Hepatocyte (in vitro differentiated cells): ENCODE results near the gene MCAM. TPM values are rescaled to one million over a fixed set of nuclear protein-coding genes. Genes with fewer than 3 reads are reported as not detected.

Source experiments
- DNase-seq: peaks from one replicate; pipeline ENCODE4 v3.0.0-alpha.2; 2016; ENCODE audit warnings: low spot score
- H2AFZ ChIP-seq: fragments of 200-600 bp; sonication (generic); 2 replicates; pipeline ENCODE4 v1.6.0; 2016; ENCODE audit warnings: antibody characterized with exemption, mild to moderate bottlenecking
- H3K27ac ChIP-seq: fragments of 200-600 bp; sonication (generic); 2 replicates; pipeline ENCODE4 v1.5.1; 2016; ENCODE audit warnings: mild to moderate bottlenecking
- H3K27me3 ChIP-seq: fragments of 200-600 bp; sonication (generic); 2 replicates; pipeline ENCODE4 v1.6.1; 2016
- H3K36me3 ChIP-seq: fragments of 200-600 bp; sonication (generic); replicated peaks from 2 replicates; pipeline ENCODE4 v1.5.1; 2016; ENCODE audit warnings: low read depth; ENCODE audit not compliant: insufficient read depth
- H3K4me1 ChIP-seq: fragments of 200-600 bp; sonication (generic); 2 replicates; pipeline ENCODE4 v1.5.1; 2016; ENCODE audit warnings: mild to moderate bottlenecking, moderate library complexity; ENCODE audit not compliant: insufficient read depth
- H3K4me2 ChIP-seq: fragments of 200-600 bp; sonication (generic); 2 replicates; pipeline ENCODE4 v1.6.0; 2016
- H3K4me3 ChIP-seq: fragments of 200-600 bp; sonication (generic); 2 replicates; pipeline ENCODE4 v1.5.1; 2016; ENCODE audit warnings: mild to moderate bottlenecking
- H3K79me2 ChIP-seq: fragments of 200-600 bp; sonication (generic); 2 replicates; pipeline ENCODE4 v1.6.0; 2017; ENCODE audit warnings: mild to moderate bottlenecking
- H3K9me2 ChIP-seq: fragments of 200-600 bp; sonication (generic); replicated peaks from 2 replicates; pipeline ENCODE4 v1.6.0; 2017; ENCODE audit warnings: mild to moderate bottlenecking; ENCODE audit not compliant: insufficient read depth
- H3K9me3 ChIP-seq: fragments of 200-600 bp; sonication (generic); 2 replicates; pipeline ENCODE4 v1.5.1; 2016; ENCODE audit warnings: low read depth, mild to moderate bottlenecking
- H4K20me1 ChIP-seq: fragments of 200-600 bp; sonication (generic); 2 replicates; pipeline ENCODE4 v1.6.0; 2016; ENCODE audit warnings: mild to moderate bottlenecking; ENCODE audit not compliant: insufficient read depth, poor library complexity, severe bottlenecking
- CTCF ChIP-seq: fragments of 200-600 bp; sonication (generic); IDR thresholded peaks from 2 replicates; pipeline ENCODE4 v1.5.1; 2016; ENCODE audit warnings: antibody characterized with exemption, mild to moderate bottlenecking; ENCODE audit not compliant: poor library complexity
- EZH2 ChIP-seq: fragments of 200-600 bp; sonication (generic); IDR thresholded peaks from 2 replicates; pipeline ENCODE4 v1.6.1; 2016; ENCODE audit warnings: antibody characterized with exemption, mild to moderate bottlenecking, borderline replicate concordance
- EZH2phosphoT487 ChIP-seq: fragments of 200-600 bp; sonication (generic); IDR thresholded peaks from one replicate; pipeline ENCODE4 v1.6.1; 2018; ENCODE audit warnings: antibody characterized with exemption, mild to moderate bottlenecking, low read depth, moderate library complexity; ENCODE audit not compliant: unreplicated experiment, severe bottlenecking
- WGBS: methylation state at CpG from one replicate; pipeline ENCODE4 v1.1.6; 2016; ENCODE audit warnings: low lambda C conversion rate; ENCODE audit errors: missing lambda C conversion rate; 5-methylcytosine and 5-hydroxymethylcytosine counted together
- polyA plus RNA-seq: library from polyadenylated mRNA; unstranded; fragments of >200 nt; fragmentation: Nextera tagmentation; extraction: Ambion mirVana; gene quantifications from 2 replicates; pipeline ENCODE4 v1.2.1, GENCODE V29; 2016
- total RNA-seq: library from RNA; depleted of rRNA; stranded (reverse); fragments of >200 nt; gene quantifications from 2 replicates; pipeline ENCODE4 v1.2.3, GENCODE V29; 2014

MCAM gene
- total and polyA plus RNA-seq, 2 experiments from 2014 or later = 6.1 to 35.4 TPM

GRCh38 chr11:119266063-119266462 is 50.9 kb downstream of the MCAM start:
- TF ChIP-seq EZH2phosphoT487 (no peak), EZH2 (no peak), CTCF (no peak)

GRCh38 chr11:119263352-119263940 is 53.5 kb downstream of the MCAM start:
- TF ChIP-seq CTCF = no peak
- TF ChIP-seq EZH2phosphoT487 = no peak
- no peak for TF ChIP-seq EZH2
- H3K27me3 ChIP-seq = no peaks in the 10 kb centered on the region
- H4K20me1 ChIP-seq = no peaks in the 10 kb centered on the region
- no peaks in the 10 kb centered on the region for H3K36me3 ChIP-seq
- DNase-seq = no peak
- H3K27ac ChIP-seq = no peak overlapping the region
- WGBS = 45% methylated on average over 3 of the region's 3 CpGs
- no peaks in the 10 kb centered on the region for H3K4me1 ChIP-seq
- peaks cover 56% of the 10 kb centered on the region for H3K79me2 ChIP-seq
- H3K9me3 ChIP-seq = no peaks in the 10 kb centered on the region
- H2AFZ ChIP-seq = no peak overlapping the region
- no peaks in the 10 kb centered on the region for H3K9me2 ChIP-seq
- H3K4me3 ChIP-seq = no peak overlapping the region
- no peak overlapping the region for H3K4me2 ChIP-seq

More at GRCh38 chr11:119266063-119266462, 50.9 kb downstream of the MCAM start:
- no peak overlapping the region for H3K27ac ChIP-seq
- no peaks in the 10 kb centered on the region for H3K9me2 ChIP-seq
- H3K9me3 ChIP-seq = no peaks in the 10 kb centered on the region
- no peak for DNase-seq
- H3K27me3 ChIP-seq = no peaks in the 10 kb centered on the region
- no peaks in the 10 kb centered on the region for H3K36me3 ChIP-seq
- no peaks in the 10 kb centered on the region for H4K20me1 ChIP-seq
- 97% methylated on average over 3 of the region's 3 CpGs for WGBS
- no peaks in the 10 kb centered on the region for H3K4me1 ChIP-seq
- H3K4me2 ChIP-seq = no peak overlapping the region
- no peak overlapping the region for H2AFZ ChIP-seq
- peaks cover 48% of the 10 kb centered on the region for H3K79me2 ChIP-seq
- no peak overlapping the region for H3K4me3 ChIP-seq

DNA sequence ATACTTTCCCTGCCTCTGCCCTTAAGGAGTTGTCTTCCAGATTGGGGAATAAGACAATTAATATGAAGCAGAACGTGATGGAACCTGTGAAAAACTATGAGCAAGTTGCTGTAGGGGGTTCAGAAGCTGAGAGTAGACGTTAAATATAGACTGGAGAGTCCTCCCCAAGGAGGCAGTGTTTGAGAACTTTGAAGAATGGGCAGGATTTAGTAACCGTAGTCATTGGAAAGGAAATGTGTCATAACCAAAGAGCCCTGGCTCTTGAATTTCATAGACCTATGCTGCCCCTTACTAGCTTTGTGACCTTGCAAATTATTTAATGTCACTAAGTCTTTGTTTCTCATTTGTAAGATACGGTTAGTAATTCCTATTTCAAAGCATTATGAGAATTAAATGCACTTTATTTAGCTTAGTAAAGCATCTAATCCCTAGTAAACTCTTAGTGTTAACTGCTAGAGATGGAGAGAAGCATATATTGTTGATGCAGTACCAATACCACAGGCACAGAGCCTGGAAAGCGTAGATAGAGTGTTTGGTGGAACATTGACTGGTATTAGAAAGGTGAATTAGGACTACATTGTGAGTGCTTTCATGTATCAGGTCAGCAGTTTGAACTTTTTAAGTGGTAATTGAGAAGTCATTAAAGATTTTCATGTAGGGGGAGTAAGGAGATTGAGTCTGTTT is 54.1 kb downstream of the MCAM start:
- H3K27me3 ChIP-seq = no peaks in the 10 kb centered on the region
- no peaks in the 10 kb centered on the region for H4K20me1 ChIP-seq
- H3K4me3 ChIP-seq = no peak overlapping the region
- H3K4me1 ChIP-seq = no peaks in the 10 kb centered on the region
- no peak overlapping the region for H2AFZ ChIP-seq
- TF ChIP-seq CTCF (no peak), EZH2 (no peak), EZH2phosphoT487 (no peak)
- H3K27ac ChIP-seq = no peak overlapping the region
- WGBS = 91% methylated on average over 5 of the region's 5 CpGs
- no peaks in the 10 kb centered on the region for H3K36me3 ChIP-seq
- peaks cover 55% of the 10 kb centered on the region for H3K79me2 ChIP-seq
- no peaks in the 10 kb centered on the region for H3K9me2 ChIP-seq
- no peak for DNase-seq
- H3K4me2 ChIP-seq = no peak overlapping the region
- no peaks in the 10 kb centered on the region for H3K9me3 ChIP-seq
